H1 (cell line): ENCODE results near the gene STXBP4. TPM values are rescaled to one million over a fixed set of nuclear protein-coding genes. Genes with fewer than 3 reads are reported as not detected.

Experiments
- ATF3 ChIP-seq: IDR thresholded peaks from 2 replicates; pipeline ENCODE4 v1.6.1; 2011; ENCODE audit warnings: low read depth, mild to moderate bottlenecking, low read length; ENCODE audit not compliant: insufficient read depth
- CHD7 ChIP-seq: fragments of 300-600 bp; sonication (generic); IDR thresholded peaks from 2 replicates; pipeline ENCODE4 v1.7.1; 2012; ENCODE audit warnings: low read length, moderate library complexity, mild to moderate bottlenecking, inconsistent platforms; ENCODE audit not compliant: insufficient replicate concordance
- JUN ChIP-seq: IDR thresholded peaks from 2 replicates; pipeline ENCODE4 v1.6.1; 2011; ENCODE audit warnings: low read depth, mild to moderate bottlenecking, improper control_type of control experiment, low read length
- RFX5 ChIP-seq: IDR thresholded peaks from 2 replicates; pipeline ENCODE4 v1.6.1; 2011; ENCODE audit warnings: low read depth, low read length, improper control_type of control experiment, borderline replicate concordance
- YY1 ChIP-seq: IDR thresholded peaks from 2 replicates; pipeline ENCODE4 v1.6.1; 2011; ENCODE audit warnings: low read depth, mild to moderate bottlenecking, low read length
- polyA plus RNA-seq, 7 experiments: library from polyadenylated mRNA; depleted of rRNA in 3 of 7; stranded (reverse) in 5 of 7; unstranded in 2 of 7; fragments of >200 nt in 5 of 7; fragments of 200-250 nt in 2 of 7; gene quantifications; 1 replicate in 5 of 7; 2 replicates in 1 of 7; 4 replicates in 1 of 7; pipeline versions ENCODE4 v1.2.1 to v1.2.3, GENCODE V29; 2011 to 2013; ENCODE audit warnings: missing spikeins in 2 of 7, mixed read lengths in 2 of 7
- total RNA-seq: library from RNA; stranded (reverse); fragmentation: NEBNext Ultra II Directional; extraction: Animal tissue kit (Norgen Biotek cat#: 25700); gene quantifications from 2 replicates; pipeline ENCODE4 v1.2.1, GENCODE V29; 2021

Gene STXBP4
- total and polyA plus RNA-seq, 2 of the 8 experiments (the other 6 are each of a cell fraction or from before 2014, with no cell fraction given): 3.2 to 18.5 TPM

- TF ChIP-seq RFX5 (no peak), JUN (no peak), ATF3 (no peak), CHD7 (no peak), YY1 (no peak)
These were observed 209.3 kb downstream of the STXBP4 start (continued) for GRCh38 chr17:55177855-55178217.
